ENCODE results near the gene FKBP1A.
"Not testable (repeated sequence)": the region's sequence is repeated elsewhere in the genome, so short reads cannot be mapped to it uniquely, and the experiment has no call there.

Gene FKBP1A

GRCh38 chr20:1417273-1417672 lies 24.4 kb upstream of the FKBP1A start:
- peaks cover 33% of the 10 kb centered on the region for H3K9me3 ChIP-seq (ENCODE audit: insufficient read depth, low read length)
- no peaks in the 10 kb centered on the region for H3K36me3 ChIP-seq (ENCODE audit: insufficient read depth, insufficient read length, low read length)
- no peaks in the 10 kb centered on the region for H3K4me1 ChIP-seq (ENCODE audit: insufficient read depth, insufficient read length)
- no peaks in the 10 kb centered on the region for H3K27me3 ChIP-seq (ENCODE audit: insufficient read depth, insufficient read length)
- no peak overlapping the region for H3K9ac ChIP-seq (ENCODE audit: insufficient read length, low read depth)
- no peak for DNase-seq (ENCODE audit: low read depth, low spot score)
- TF ChIP-seq SUZ12 (IDR thresholded peaks at IDR 0.05; ENCODE audit: extremely low read depth, insufficient read depth, insufficient read length) (no peak), ZNF274 (IDR thresholded peaks at IDR 0.05; ENCODE audit: low read depth, low read length) (no peak), YY1 (IDR thresholded peaks at IDR 0.05; ENCODE audit: insufficient read depth, insufficient read length) (no peak)
- H3K4me3 ChIP-seq (ENCODE audit: insufficient read length, low read depth), result no peak overlapping the region

DNA sequence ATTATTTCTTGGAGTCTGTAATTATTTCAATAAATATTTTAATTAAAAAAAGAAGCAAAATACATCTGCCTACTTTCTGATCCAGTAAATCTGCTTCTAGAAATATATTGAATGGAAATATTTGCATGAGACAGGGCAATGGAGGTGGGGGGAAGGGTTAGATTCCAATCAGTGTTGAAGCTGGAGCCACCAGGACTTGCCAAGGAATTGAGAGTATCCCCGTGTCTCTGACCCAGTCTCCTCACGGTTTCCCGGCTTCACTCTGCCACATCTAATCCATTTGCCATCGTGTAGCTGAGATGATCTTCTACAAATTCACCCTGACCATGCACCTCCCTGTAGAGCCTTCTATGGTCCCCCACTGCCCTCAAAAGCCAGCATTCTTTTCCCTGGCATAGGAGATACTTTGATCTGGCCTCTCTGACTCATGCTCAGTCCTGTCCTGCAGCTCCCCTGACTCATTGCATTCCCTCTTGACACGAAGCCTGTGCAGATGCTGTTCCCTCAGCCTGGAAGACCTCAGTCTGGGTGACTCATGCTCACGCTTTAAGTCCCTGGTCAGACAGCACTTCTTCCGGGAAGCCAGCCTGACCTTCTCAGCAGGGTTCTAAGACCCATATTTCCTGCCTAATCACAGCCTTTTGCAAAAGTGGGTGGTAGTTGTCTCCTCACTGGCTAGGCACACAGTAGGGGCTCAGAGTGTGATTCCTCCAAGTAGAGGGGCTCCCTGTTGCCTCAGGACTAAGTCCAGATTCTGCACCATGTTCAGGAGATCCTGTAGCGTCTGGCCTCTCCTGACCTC lies 23.0 kb upstream of the FKBP1A start:
- no peaks in the 10 kb centered on the region for H3K4me1 ChIP-seq (ENCODE audit: insufficient read depth, insufficient read length)
- no peak for DNase-seq (ENCODE audit: low read depth, low spot score)
- no peaks in the 10 kb centered on the region for H3K36me3 ChIP-seq (ENCODE audit: insufficient read depth, insufficient read length, low read length)
- no peak for TF ChIP-seq ZNF274 (IDR thresholded peaks at IDR 0.05; ENCODE audit: low read depth, low read length)
- TF ChIP-seq SUZ12 (IDR thresholded peaks at IDR 0.05; ENCODE audit: extremely low read depth, insufficient read depth, insufficient read length), result no peak
- no peak for TF ChIP-seq YY1 (IDR thresholded peaks at IDR 0.05; ENCODE audit: insufficient read depth, insufficient read length)
- H3K9me3 ChIP-seq (ENCODE audit: insufficient read depth, low read length), result peaks cover 27% of the 10 kb centered on the region
- H3K27me3 ChIP-seq (ENCODE audit: insufficient read depth, insufficient read length), result no peaks in the 10 kb centered on the region
- H3K9ac ChIP-seq (ENCODE audit: insufficient read length, low read depth), result no peak overlapping the region
- H3K4me3 ChIP-seq (ENCODE audit: insufficient read length, low read depth), result no peak overlapping the region

- Histone ChIP-seq H3K9me3 (ENCODE audit: insufficient read depth, low read length) (peaks cover 23% of the 10 kb centered on the region), H3K9ac (ENCODE audit: insufficient read length, low read depth) (no peak overlapping the region), H3K36me3 (ENCODE audit: insufficient read depth, insufficient read length, low read length) (no peaks in the 10 kb centered on the region), H3K4me1 (ENCODE audit: insufficient read depth, insufficient read length) (no peaks in the 10 kb centered on the region), H3K4me3 (ENCODE audit: insufficient read length, low read depth) (no peak overlapping the region), H3K27me3 (ENCODE audit: insufficient read depth, insufficient read length) (no peaks in the 10 kb centered on the region)
- TF ChIP-seq ZNF274 (IDR thresholded peaks at IDR 0.05; ENCODE audit: low read depth, low read length) (no peak), YY1 (IDR thresholded peaks at IDR 0.05; ENCODE audit: insufficient read depth, insufficient read length) (no peak), SUZ12 (IDR thresholded peaks at IDR 0.05; ENCODE audit: extremely low read depth, insufficient read depth, insufficient read length) (no peak)
- no peak for DNase-seq (ENCODE audit: low read depth, low spot score)
Measured at GRCh38 chr20:1414982-1415381, 22.1 kb upstream of the FKBP1A start.

GRCh38 chr20:1405801-1406200 lies 12.9 kb upstream of the FKBP1A start:
- Histone ChIP-seq H3K4me1 (ENCODE audit: insufficient read depth, insufficient read length) (no peaks in the 10 kb centered on the region), H3K9me3 (ENCODE audit: insufficient read depth, low read length) (no peaks in the 10 kb centered on the region), H3K27me3 (ENCODE audit: insufficient read depth, insufficient read length) (no peaks in the 10 kb centered on the region), H3K4me3 (ENCODE audit: insufficient read length, low read depth) (no peak overlapping the region), H3K9ac (ENCODE audit: insufficient read length, low read depth) (no peak overlapping the region), H3K36me3 (ENCODE audit: insufficient read depth, insufficient read length, low read length) (no peaks in the 10 kb centered on the region)
- TF ChIP-seq YY1 (IDR thresholded peaks at IDR 0.05; ENCODE audit: insufficient read depth, insufficient read length), result no peak
- no peak for TF ChIP-seq ZNF274 (IDR thresholded peaks at IDR 0.05; ENCODE audit: low read depth, low read length)
- TF ChIP-seq SUZ12 (IDR thresholded peaks at IDR 0.05; ENCODE audit: extremely low read depth, insufficient read depth, insufficient read length), result no peak
- no peak for DNase-seq (ENCODE audit: low read depth, low spot score)

DNA sequence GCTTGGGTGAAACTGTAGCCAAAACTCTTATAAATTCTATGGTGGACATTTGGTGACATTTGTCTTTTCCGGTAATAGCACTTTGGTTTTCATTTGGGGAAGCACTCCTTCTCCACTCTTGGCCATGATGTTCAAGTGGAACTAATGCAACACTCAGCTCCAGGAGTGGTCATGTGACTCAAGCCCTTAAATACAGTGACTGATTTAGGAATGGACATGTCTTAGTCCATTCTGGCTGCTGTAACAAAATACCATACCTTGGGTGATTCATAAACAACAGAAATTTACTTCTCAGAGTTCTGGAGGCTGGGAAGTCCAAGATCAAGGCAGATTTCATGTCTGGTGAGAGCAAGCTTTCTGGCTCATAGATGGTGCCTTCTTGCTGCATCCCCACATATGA lies 10.8 kb upstream of the FKBP1A start:
- H3K9ac ChIP-seq (ENCODE audit: insufficient read length, low read depth), result no peak overlapping the region
- no peak for DNase-seq (ENCODE audit: low read depth, low spot score)
- H3K27me3 ChIP-seq (ENCODE audit: insufficient read depth, insufficient read length), result no peaks in the 10 kb centered on the region
- H3K4me1 ChIP-seq (ENCODE audit: insufficient read depth, insufficient read length), result no peaks in the 10 kb centered on the region
- no peaks in the 10 kb centered on the region for H3K36me3 ChIP-seq (ENCODE audit: insufficient read depth, insufficient read length, low read length)
- TF ChIP-seq SUZ12 (IDR thresholded peaks at IDR 0.05; ENCODE audit: extremely low read depth, insufficient read depth, insufficient read length) (no peak), ZNF274 (IDR thresholded peaks at IDR 0.05; ENCODE audit: low read depth, low read length) (no peak)
- H3K9me3 ChIP-seq (ENCODE audit: insufficient read depth, low read length), result no peaks in the 10 kb centered on the region
- H3K4me3 ChIP-seq (ENCODE audit: insufficient read length, low read depth), result no peak overlapping the region

DNA sequence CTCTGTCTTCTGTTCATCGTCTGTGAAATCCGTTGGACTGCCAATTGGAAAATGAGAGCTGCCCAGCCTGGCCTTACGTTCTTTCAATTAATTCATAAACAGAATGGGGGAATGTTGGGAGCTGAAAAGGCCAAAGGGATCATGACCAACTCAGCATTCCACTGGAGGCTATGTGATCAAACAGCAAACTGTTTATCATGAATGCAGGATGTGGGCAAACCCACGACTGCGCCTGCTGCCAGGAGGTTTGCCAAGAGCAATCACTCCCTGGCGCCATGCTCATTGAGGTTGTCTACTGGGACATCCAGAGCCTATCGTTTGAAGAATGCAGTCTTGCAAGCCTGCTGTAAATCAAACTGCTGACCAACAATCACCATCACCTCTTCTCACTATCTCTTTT lies 9.3 kb upstream of the FKBP1A start:
- Histone ChIP-seq H3K4me3 (ENCODE audit: insufficient read length, low read depth) (no peak overlapping the region), H3K9ac (ENCODE audit: insufficient read length, low read depth) (no peak overlapping the region), H3K27me3 (ENCODE audit: insufficient read depth, insufficient read length) (peaks cover 2% of the 10 kb centered on the region), H3K36me3 (ENCODE audit: insufficient read depth, insufficient read length, low read length) (no peaks in the 10 kb centered on the region), H3K9me3 (ENCODE audit: insufficient read depth, low read length) (no peaks in the 10 kb centered on the region), H3K4me1 (ENCODE audit: insufficient read depth, insufficient read length) (no peaks in the 10 kb centered on the region)
- no peak for DNase-seq (ENCODE audit: low read depth, low spot score)
- TF ChIP-seq YY1 (IDR thresholded peaks at IDR 0.05; ENCODE audit: insufficient read depth, insufficient read length), result no peak
- TF ChIP-seq SUZ12 (IDR thresholded peaks at IDR 0.05; ENCODE audit: extremely low read depth, insufficient read depth, insufficient read length), result no peak
- no peak for TF ChIP-seq ZNF274 (IDR thresholded peaks at IDR 0.05; ENCODE audit: low read depth, low read length)

- H3K36me3 ChIP-seq (ENCODE audit: insufficient read depth, insufficient read length, low read length), result no peaks in the 10 kb centered on the region
- no peak for DNase-seq (ENCODE audit: low read depth, low spot score)
- no peaks in the 10 kb centered on the region for H3K4me1 ChIP-seq (ENCODE audit: insufficient read depth, insufficient read length)
- no peaks in the 10 kb centered on the region for H3K9me3 ChIP-seq (ENCODE audit: insufficient read depth, low read length)
- no peak overlapping the region for H3K4me3 ChIP-seq (ENCODE audit: insufficient read length, low read depth)
- peaks cover 7% of the 10 kb centered on the region for H3K27me3 ChIP-seq (ENCODE audit: insufficient read depth, insufficient read length)
- TF ChIP-seq ZNF274 (IDR thresholded peaks at IDR 0.05; ENCODE audit: low read depth, low read length) (no peak), SUZ12 (IDR thresholded peaks at IDR 0.05; ENCODE audit: extremely low read depth, insufficient read depth, insufficient read length) (no peak), YY1 (IDR thresholded peaks at IDR 0.05; ENCODE audit: insufficient read depth, insufficient read length) (no peak)
- H3K9ac ChIP-seq (ENCODE audit: insufficient read length, low read depth), result no peak overlapping the region
Measured at GRCh38 chr20:1401451-1401907, 8.6 kb upstream of the FKBP1A start.

DNA sequence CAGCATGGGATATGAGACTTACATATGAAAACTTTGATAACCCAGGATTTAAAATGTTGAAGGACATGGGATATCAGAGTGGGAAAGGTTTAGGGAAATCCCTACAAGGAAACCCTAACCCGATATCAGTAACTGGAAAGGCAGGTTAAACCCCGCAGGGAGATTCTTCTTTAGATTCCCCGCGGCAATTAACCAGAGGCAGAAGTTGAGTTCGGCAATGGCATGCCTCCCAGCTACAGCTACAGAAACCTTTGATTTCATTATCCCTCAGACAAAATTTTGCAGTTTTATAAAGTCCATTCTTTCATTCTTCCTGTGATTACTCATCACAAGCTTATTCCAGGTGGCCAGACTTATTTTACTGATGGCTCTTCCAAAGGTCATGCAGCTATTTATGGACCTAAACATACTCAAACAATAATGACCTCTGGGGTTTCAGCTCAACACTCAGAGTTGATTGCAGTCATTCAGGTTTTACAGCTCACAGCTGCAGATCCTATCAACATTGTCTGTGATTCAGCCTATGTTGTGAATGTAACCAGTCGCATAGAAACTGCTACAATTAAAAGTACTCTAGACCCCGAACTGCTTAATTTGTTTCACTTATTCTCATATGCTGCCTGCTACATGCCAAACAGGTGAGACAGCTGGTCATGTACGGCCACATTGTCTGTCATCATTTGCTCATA lies 7.0 kb upstream of the FKBP1A start:
- H3K4me3 ChIP-seq (ENCODE audit: insufficient read length, low read depth); H3K4me1 ChIP-seq (ENCODE audit: insufficient read depth, insufficient read length); H3K36me3 ChIP-seq (ENCODE audit: insufficient read depth, insufficient read length, low read length); H3K9me3 ChIP-seq (ENCODE audit: insufficient read depth, low read length); H3K9ac ChIP-seq (ENCODE audit: insufficient read length, low read depth); DNase-seq (ENCODE audit: low read depth, low spot score): not testable (repeated sequence)
- peaks cover 23% of the 10 kb centered on the region for H3K27me3 ChIP-seq (ENCODE audit: insufficient read depth, insufficient read length)

DNA sequence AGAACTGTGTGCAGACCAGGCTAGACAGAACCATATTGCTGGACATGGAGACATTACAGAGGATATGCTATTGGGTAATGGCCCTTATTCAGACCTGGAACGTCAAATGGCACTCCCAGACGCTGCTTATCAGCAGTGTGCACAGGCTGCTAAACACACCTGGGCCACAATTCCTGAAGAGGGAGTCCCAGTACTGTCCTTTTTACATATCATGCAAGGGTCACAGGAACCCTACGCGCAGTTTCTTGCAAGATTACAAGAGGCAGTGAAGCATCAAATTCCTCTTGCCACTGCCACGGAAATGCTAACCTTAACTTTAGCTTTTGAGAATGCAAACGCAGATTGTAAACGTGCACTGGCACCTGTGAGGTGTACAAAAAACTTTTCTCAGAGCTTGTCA lies 5.3 kb upstream of the FKBP1A start:
- H3K9ac ChIP-seq (ENCODE audit: insufficient read length, low read depth); DNase-seq (ENCODE audit: low read depth, low spot score); H3K4me3 ChIP-seq (ENCODE audit: insufficient read length, low read depth); H3K36me3 ChIP-seq (ENCODE audit: insufficient read depth, insufficient read length, low read length); H3K9me3 ChIP-seq (ENCODE audit: insufficient read depth, low read length); H3K4me1 ChIP-seq (ENCODE audit: insufficient read depth, insufficient read length): not testable (repeated sequence)
- H3K27me3 ChIP-seq (ENCODE audit: insufficient read depth, insufficient read length), result peaks cover 24% of the 10 kb centered on the region
